A673 (cell line): ENCODE data around the gene PHETA1. TPM values are rescaled to one million over a fixed set of nuclear protein-coding genes. Genes with fewer than 3 reads are reported as not detected.
"Not testable (repeated sequence)": the region's sequence is repeated elsewhere in the genome, so short reads cannot be mapped to it uniquely, and the experiment has no call there.

ENCODE experiments used
- BruUV-seq: library from RNA; stranded (reverse); fragments of 400-500 nt; replicated peaks from 2 replicates; lab custom pipeline; 2021; lab: Mats Ljungman, UMichigan
- CTCF ChIA-PET: fragments of 300-600 bp; sonication (Branson Sonifier 250); formaldehyde crosslinking; loops from one replicate; lab custom pipeline; 2022; ENCODE audit warnings: antibody characterized with exemption; lab: Charles Lee
- POLR2A ChIA-PET: fragments of 300-600 bp; sonication (Branson Sonifier 250); formaldehyde crosslinking; loops from one replicate; lab custom pipeline; 2022; ENCODE audit warnings: antibody characterized with exemption; ENCODE audit not compliant: low non-redundant PET; lab: Charles Lee
- DNase-seq: peaks from one replicate; pipeline ENCODE4 v3.0.0-alpha.2; 2015; ENCODE audit warnings: low spot score
- H3K27ac ChIP-seq: fragments of 200-600 bp; sonication (generic); 2 replicates; pipeline ENCODE4 v1.5.1; 2016; ENCODE audit warnings: mixed run types, low read depth, mild to moderate bottlenecking, mixed read lengths, antibody characterized with exemption, low read length; ENCODE audit not compliant: poor library complexity, severe bottlenecking
- H3K27me3 ChIP-seq: fragments of 200-600 bp; sonication (generic); replicated peaks from 2 replicates; pipeline ENCODE4 v1.6.1; 2017; ENCODE audit warnings: mixed run types, low read depth, mild to moderate bottlenecking, mixed read lengths, antibody characterized with exemption, low read length; ENCODE audit not compliant: insufficient read depth, poor library complexity
- H3K36me3 ChIP-seq: fragments of 200-600 bp; sonication (generic); 2 replicates; pipeline ENCODE4 v1.6.1; 2016; ENCODE audit warnings: mixed run types, mild to moderate bottlenecking, mixed read lengths, antibody characterized with exemption, low read length; ENCODE audit not compliant: insufficient read depth, poor library complexity, severe bottlenecking
- H3K4me1 ChIP-seq: fragments of 200-600 bp; sonication (generic); 2 replicates; pipeline ENCODE4 v1.6.1; 2017; ENCODE audit warnings: mixed run types, mild to moderate bottlenecking, mixed read lengths, antibody characterized with exemption, low read length; ENCODE audit not compliant: insufficient read depth, poor library complexity, severe bottlenecking
- H3K4me3 ChIP-seq: fragments of 200-600 bp; sonication (generic); 2 replicates; pipeline ENCODE4 v1.5.1; 2016; ENCODE audit warnings: low read depth, mixed run types, mild to moderate bottlenecking, mixed read lengths, low read length; ENCODE audit not compliant: poor library complexity, severe bottlenecking
- H3K9me3 ChIP-seq: fragments of 200-600 bp; sonication (generic); 2 replicates; pipeline ENCODE4 v1.6.1; 2016; ENCODE audit warnings: mixed run types, low read depth, mild to moderate bottlenecking, mixed read lengths, antibody characterized with exemption, low read length; ENCODE audit not compliant: poor library complexity, severe bottlenecking
- CTCF ChIP-seq: fragments of 300-800, 200-600 bp; sonication (generic); conservative IDR thresholded peaks from 2 replicates; pipeline ENCODE4 v1.5.1; 2017; ENCODE audit warnings: low read depth, mild to moderate bottlenecking, antibody characterized with exemption, low read length, moderate library complexity, mixed read lengths
- EZH2 ChIP-seq: fragments of 200-600 bp; sonication (generic); IDR thresholded peaks from 2 replicates; pipeline ENCODE4 v1.6.1; 2017; ENCODE audit warnings: borderline replicate concordance, low read depth, mild to moderate bottlenecking, mixed read lengths, antibody characterized with exemption, low read length; ENCODE audit not compliant: poor library complexity, severe bottlenecking
- intact Hi-C: fragments of 100-400 bp; cut with micrococcal nuclease; formaldehyde crosslinking; loops from one replicate; pipeline ENCODE4 v1.10.0; 2022; ENCODE audit not compliant: unreplicated experiment
- total RNA-seq: library from RNA; stranded (reverse); gene quantifications from 2 replicates; pipeline ENCODE4 v1.2.3, GENCODE V29; 2021

The PHETA1 gene
- total RNA-seq, 1 experiment from 2014 or later: 5.7 TPM

GRCh38 chr12:111405859-111406473 lies 37.1 kb upstream of the PHETA1 start, which contains the start of gene SH2B3:
Gene SH2B3 (plus strand): TSS chr12:111405923. CDS start chr12:111418146, 12,223 bp downstream.
- POLR2A ChIA-PET: no interaction called here
- no peaks in the 10 kb centered on the region for H3K36me3 ChIP-seq

GRCh38 chr12:111405149-111405858 lies 36.4 kb upstream of the PHETA1 start:
- intact Hi-C loops: loop anchor here (2.0 to 5.0 kb wide), 2 partner anchors 45 to 192 kb away; partner anchors contain the start of gene ATXN2
- Histone ChIP-seq H3K9me3 (no peaks in the 10 kb centered on the region), H3K27me3 (no peaks in the 10 kb centered on the region), H3K4me3 (peak overlapping the region; percentile 80), H3K36me3 (no peaks in the 10 kb centered on the region), H3K4me1 (peaks cover 48% of the 10 kb centered on the region), H3K27ac (peak overlapping the region; percentile 98)
- POLR2A ChIA-PET: no interaction called here
- CTCF ChIA-PET: interaction anchor here (1.2 kb wide), 1 partner anchor 46 kb away, joined by 4 read pairs; no protein-coding TSS in a partner anchor
- BruUV-seq: no TSS peak
- peak; percentile 99 for DNase-seq
- peak; percentile 60; the same call in 1 of the 2 replicates for TF ChIP-seq CTCF
- TF ChIP-seq EZH2: no peak

More at GRCh38 chr12:111405859-111406473, 37.1 kb upstream of the PHETA1 start, which contains the start of gene SH2B3:
- no TSS peak for BruUV-seq
- H3K27me3 ChIP-seq: no peaks in the 10 kb centered on the region
- intact Hi-C loops: loop anchor here (2.0 to 5.0 kb wide), 2 partner anchors 45 to 191 kb away; partner anchors contain the start of gene ATXN2
- TF ChIP-seq CTCF: no peak
- no peak for TF ChIP-seq EZH2
- DNase-seq: no peak
- no peaks in the 10 kb centered on the region for H3K9me3 ChIP-seq
- H3K4me1 ChIP-seq: peaks cover 53% of the 10 kb centered on the region
- peak within 1 kb of the TSS; percentile 98 for H3K27ac ChIP-seq
- H3K4me3 ChIP-seq: peak within 1 kb of the TSS; percentile 80
- CTCF ChIA-PET: interaction anchor here (1.2 kb wide), 1 partner anchor 46 kb away, joined by 4 read pairs; no protein-coding TSS in a partner anchor

GRCh38 chr12:111404362-111405148 lies 35.7 kb upstream of the PHETA1 start:
- intact Hi-C loops: loop anchor here (2.0 to 5.0 kb wide), 2 partner anchors 46 to 193 kb away; partner anchors contain the start of gene ATXN2
- TSS peak; percentile 64 for BruUV-seq
- peak overlapping the region; percentile 80 for H3K4me3 ChIP-seq
- H3K4me1 ChIP-seq: peaks cover 47% of the 10 kb centered on the region
- ChIA-PET CTCF (interaction anchor here (2.6 kb wide), 1 partner anchor 47 kb away, joined by 11 read pairs; no protein-coding TSS in a partner anchor), POLR2A (interaction anchor here (0.7 kb wide), 1 partner anchor 396 kb away, joined by 3 read pairs; no protein-coding TSS in a partner anchor)
- H3K27ac ChIP-seq: peak overlapping the region; percentile 98
- H3K27me3 ChIP-seq: no peaks in the 10 kb centered on the region
- no peaks in the 10 kb centered on the region for H3K9me3 ChIP-seq
- no peak for TF ChIP-seq CTCF
- TF ChIP-seq EZH2: no peak
- H3K36me3 ChIP-seq: no peaks in the 10 kb centered on the region
- peak; percentile 93 for DNase-seq

GRCh38 chr12:111402490-111402824 lies 33.6 kb upstream of the PHETA1 start:
- BruUV-seq, H3K27me3 ChIP-seq, intact Hi-C loops, H3K36me3 ChIP-seq, POLR2A ChIA-PET, DNase-seq, H3K4me3 ChIP-seq, H3K9me3 ChIP-seq: not testable (repeated sequence)
- CTCF ChIA-PET: interaction anchor here (2.6 kb wide), 1 partner anchor 49 kb away, joined by 11 read pairs; no protein-coding TSS in a partner anchor
- H3K27ac ChIP-seq: peak overlapping the region; percentile 98
- peaks cover 39% of the 10 kb centered on the region for H3K4me1 ChIP-seq
